HepG2 (cell line): Measurements from ENCODE around the gene DSTN. TPM values are rescaled to one million over a fixed set of nuclear protein-coding genes. Genes with fewer than 3 reads are reported as not detected.
A peak's percentile ranks its signal among the peaks of the same experiment; 100 is the strongest.

Experiments
- FOSL2 ChIP-seq: sonication (generic); formaldehyde crosslinking; IDR thresholded peaks from 2 replicates; pipeline ENCODE4 v1.4.0; 2020; ENCODE audit warnings: missing genetic modification reagents
- GTF2F1 ChIP-seq: fragments of 150-350 bp; IDR thresholded peaks from 2 replicates; pipeline ENCODE4 v1.6.1; 2014; ENCODE audit warnings: low read length
- MAFG ChIP-seq: sonication (generic); formaldehyde crosslinking; IDR thresholded peaks from 2 replicates; pipeline ENCODE4 v1.5.1; 2020; ENCODE audit warnings: mild to moderate bottlenecking, missing genetic modification reagents
- NAIF1 ChIP-seq: sonication (generic); formaldehyde crosslinking; IDR thresholded peaks from 2 replicates; pipeline ENCODE4 v1.5.0; 2020; ENCODE audit warnings: mild to moderate bottlenecking, missing genetic modification reagents, borderline replicate concordance
- SMARCC2 ChIP-seq: fragments of 450-650 bp; IDR thresholded peaks from 2 replicates; pipeline ENCODE4 v1.6.1; 2017; ENCODE audit warnings: antibody characterized with exemption, mild to moderate bottlenecking
- SNAPC2 ChIP-seq: sonication (generic); formaldehyde crosslinking; IDR thresholded peaks from 2 replicates; pipeline ENCODE4 v1.8.1; 2022; ENCODE audit warnings: mild to moderate bottlenecking, missing genetic modification reagents
- TCF7 ChIP-seq: sonication (generic); IDR thresholded peaks from 2 replicates; pipeline ENCODE4 v1.6.1; 2016; ENCODE audit warnings: antibody characterized with exemption, low read depth
- TGIF2 ChIP-seq: IDR thresholded peaks from 2 replicates; pipeline ENCODE4 v1.6.1; 2016; ENCODE audit warnings: control low read depth, missing compliant biosample characterization
- ZBTB21 ChIP-seq: sonication (generic); formaldehyde crosslinking; IDR thresholded peaks from 2 replicates; pipeline ENCODE4 v1.4.0; 2020; ENCODE audit warnings: missing genetic modification reagents
- ZNF598 ChIP-seq: sonication (generic); formaldehyde crosslinking; IDR thresholded peaks from 2 replicates; pipeline ENCODE4 v1.5.1; 2020; ENCODE audit warnings: mild to moderate bottlenecking, missing genetic modification reagents, borderline replicate concordance
- ZNF749 ChIP-seq: sonication (generic); formaldehyde crosslinking; IDR thresholded peaks from 2 replicates; pipeline ENCODE4 v1.8.0; 2022; ENCODE audit warnings: mild to moderate bottlenecking, missing genetic modification reagents, moderate library complexity, borderline replicate concordance
- ZSCAN21 ChIP-seq: sonication (generic); formaldehyde crosslinking; IDR thresholded peaks from 2 replicates; pipeline ENCODE4 v1.8.0; 2022; ENCODE audit warnings: mild to moderate bottlenecking, missing genetic modification reagents, moderate library complexity, borderline replicate concordance
- polyA plus RNA-seq, 8 experiments: library from polyadenylated mRNA; depleted of rRNA in 3 of 8; stranded (reverse) in 7 of 8; unstranded in 1 of 8; fragments of >200 nt; fragmentation: Illumina TruSeq in 4 of 8; extraction: Trizol in 4 of 8; gene quantifications; 2 replicates each; pipeline versions ENCODE4 v1.2.1 to v1.2.3, GENCODE V29; 2011 to 2016; ENCODE audit warnings: low read depth in 4 of 8, missing spikeins in 1 of 8, mixed read lengths in 1 of 8; ENCODE audit not compliant: insufficient read depth in 1 of 8
- total RNA-seq, 5 experiments: library from RNA; depleted of rRNA; stranded (reverse); fragments of >200 nt; fragmentation: Illumina TruSeq; extraction: Trizol; gene quantifications; 2 replicates each; pipeline ENCODE4 v1.2.3, GENCODE V29; 2016; ENCODE audit warnings: low read depth in 1 of 5
- TF ChIP-seq, protein P1 (sequence below): sonication (generic); formaldehyde crosslinking; IDR thresholded peaks from 2 replicates; pipeline ENCODE4 v1.4.0; 2020; ENCODE audit warnings: missing genetic modification reagents, mild to moderate bottlenecking, borderline replicate concordance
- TF ChIP-seq, protein P2 (sequence below): sonication (generic); formaldehyde crosslinking; IDR thresholded peaks from 2 replicates; pipeline ENCODE4 v1.4.0; 2020; ENCODE audit warnings: mild to moderate bottlenecking, missing genetic modification reagents
- TF ChIP-seq, protein P3 (sequence below): sonication (generic); formaldehyde crosslinking; IDR thresholded peaks from 2 replicates; pipeline ENCODE4 v1.8.1; 2023; ENCODE audit warnings: mild to moderate bottlenecking, moderate library complexity, missing genetic modification reagents

The DSTN gene
- total and polyA plus RNA-seq, 2 of the 13 experiments (the other 11 are each of a cell fraction or from before 2014, with no cell fraction given), result 27.6 to 106 TPM

DNA sequence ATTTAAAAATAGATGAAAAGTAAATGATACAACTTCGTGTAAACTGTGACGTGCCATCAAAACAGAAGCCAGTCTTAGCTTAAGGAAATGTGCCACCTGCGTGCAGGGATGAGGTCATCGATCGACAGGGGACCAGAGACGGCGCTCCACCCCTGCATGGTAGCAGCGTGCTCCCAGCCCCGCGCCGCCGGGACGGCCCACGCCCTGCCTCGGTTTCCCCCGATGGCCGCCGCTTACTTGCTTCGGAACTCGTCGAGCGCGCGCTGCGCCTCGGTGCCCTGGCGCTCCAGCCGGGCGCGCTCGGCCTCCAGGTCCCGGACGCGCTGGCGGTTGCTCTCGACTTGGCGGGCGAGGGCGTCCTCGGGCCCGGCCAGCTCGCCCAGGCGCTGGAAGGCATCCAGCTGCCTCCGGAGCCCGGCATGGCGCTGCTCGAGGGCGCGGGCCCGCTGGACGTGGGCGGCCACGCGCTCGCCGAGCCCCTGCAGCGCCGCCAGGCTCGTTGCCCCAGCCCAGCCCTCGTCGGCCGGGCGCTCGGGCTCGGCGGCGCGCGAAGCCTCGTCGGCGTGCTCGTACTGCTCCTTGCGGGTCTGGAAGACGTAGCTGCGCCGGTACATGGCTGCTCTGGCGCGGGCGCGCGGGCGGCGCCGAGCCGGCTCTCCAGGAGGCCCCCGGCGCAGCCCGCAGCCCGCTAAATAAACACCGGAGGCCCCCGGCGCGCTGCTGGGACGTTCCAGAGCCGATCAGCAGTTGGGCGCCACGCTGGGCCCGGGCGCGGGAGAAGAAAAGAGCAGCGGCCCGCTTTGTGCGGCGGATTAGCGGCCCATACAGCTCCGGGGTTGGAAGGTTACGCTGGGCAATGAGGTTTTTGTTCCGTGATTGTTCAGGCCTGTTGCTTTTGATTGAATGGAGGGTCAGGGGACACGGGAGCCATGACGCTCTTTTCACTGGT lies 38.9 kb upstream of the DSTN start, which contains the start of gene BFSP1 (continued):
- no peak for TF ChIP-seq SMARCC2
- no peak; the same call in 1 of the 2 replicates for TF ChIP-seq ZSCAN21 (CRISPR knock-in tag)
- no peak for TF ChIP-seq GTF2F1
- TF ChIP-seq, protein P1, sequence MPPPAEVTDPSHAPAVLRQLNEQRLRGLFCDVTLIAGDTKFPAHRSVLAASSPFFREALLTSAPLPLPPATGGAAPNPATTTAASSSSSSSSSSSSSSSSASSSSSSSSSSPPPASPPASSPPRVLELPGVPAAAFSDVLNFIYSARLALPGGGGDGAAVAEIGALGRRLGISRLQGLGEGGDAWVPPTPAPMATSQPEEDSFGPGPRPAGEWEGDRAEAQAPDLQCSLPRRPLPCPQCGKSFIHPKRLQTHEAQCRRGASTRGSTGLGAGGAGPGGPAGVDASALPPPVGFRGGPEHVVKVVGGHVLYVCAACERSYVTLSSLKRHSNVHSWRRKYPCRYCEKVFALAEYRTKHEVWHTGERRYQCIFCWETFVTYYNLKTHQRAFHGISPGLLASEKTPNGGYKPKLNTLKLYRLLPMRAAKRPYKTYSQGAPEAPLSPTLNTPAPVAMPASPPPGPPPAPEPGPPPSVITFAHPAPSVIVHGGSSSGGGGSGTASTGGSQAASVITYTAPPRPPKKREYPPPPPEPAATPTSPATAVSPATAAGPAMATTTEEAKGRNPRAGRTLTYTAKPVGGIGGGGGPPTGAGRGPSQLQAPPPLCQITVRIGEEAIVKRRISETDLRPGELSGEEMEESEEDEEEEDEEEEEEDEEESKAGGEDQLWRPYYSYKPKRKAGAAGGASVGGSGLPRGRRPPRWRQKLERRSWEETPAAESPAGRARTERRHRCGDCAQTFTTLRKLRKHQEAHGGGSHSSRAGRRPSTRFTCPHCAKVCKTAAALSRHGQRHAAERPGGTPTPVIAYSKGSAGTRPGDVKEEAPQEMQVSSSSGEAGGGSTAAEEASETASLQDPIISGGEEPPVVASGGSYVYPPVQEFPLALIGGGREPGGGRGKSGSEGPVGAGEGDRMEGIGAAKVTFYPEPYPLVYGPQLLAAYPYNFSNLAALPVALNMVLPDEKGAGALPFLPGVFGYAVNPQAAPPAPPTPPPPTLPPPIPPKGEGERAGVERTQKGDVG (CRISPR knock-in tag), result 0 out of 2 replicates have a peak, but pooled peaks have one; percentile 70
- no peak for TF ChIP-seq MAFG
- peak; percentile 33; the same call in 1 of the 2 replicates for TF ChIP-seq FOSL2 (CRISPR knock-in tag)
- peak; percentile 83; the same call in 1 of the 2 replicates for TF ChIP-seq SNAPC2 (CRISPR knock-in tag)
- no peak for TF ChIP-seq ZNF749 (CRISPR knock-in tag)
- TF ChIP-seq ZNF598, result 0 out of 2 replicates have a peak, but pooled peaks have one; percentile 77
- TF ChIP-seq, protein P2, sequence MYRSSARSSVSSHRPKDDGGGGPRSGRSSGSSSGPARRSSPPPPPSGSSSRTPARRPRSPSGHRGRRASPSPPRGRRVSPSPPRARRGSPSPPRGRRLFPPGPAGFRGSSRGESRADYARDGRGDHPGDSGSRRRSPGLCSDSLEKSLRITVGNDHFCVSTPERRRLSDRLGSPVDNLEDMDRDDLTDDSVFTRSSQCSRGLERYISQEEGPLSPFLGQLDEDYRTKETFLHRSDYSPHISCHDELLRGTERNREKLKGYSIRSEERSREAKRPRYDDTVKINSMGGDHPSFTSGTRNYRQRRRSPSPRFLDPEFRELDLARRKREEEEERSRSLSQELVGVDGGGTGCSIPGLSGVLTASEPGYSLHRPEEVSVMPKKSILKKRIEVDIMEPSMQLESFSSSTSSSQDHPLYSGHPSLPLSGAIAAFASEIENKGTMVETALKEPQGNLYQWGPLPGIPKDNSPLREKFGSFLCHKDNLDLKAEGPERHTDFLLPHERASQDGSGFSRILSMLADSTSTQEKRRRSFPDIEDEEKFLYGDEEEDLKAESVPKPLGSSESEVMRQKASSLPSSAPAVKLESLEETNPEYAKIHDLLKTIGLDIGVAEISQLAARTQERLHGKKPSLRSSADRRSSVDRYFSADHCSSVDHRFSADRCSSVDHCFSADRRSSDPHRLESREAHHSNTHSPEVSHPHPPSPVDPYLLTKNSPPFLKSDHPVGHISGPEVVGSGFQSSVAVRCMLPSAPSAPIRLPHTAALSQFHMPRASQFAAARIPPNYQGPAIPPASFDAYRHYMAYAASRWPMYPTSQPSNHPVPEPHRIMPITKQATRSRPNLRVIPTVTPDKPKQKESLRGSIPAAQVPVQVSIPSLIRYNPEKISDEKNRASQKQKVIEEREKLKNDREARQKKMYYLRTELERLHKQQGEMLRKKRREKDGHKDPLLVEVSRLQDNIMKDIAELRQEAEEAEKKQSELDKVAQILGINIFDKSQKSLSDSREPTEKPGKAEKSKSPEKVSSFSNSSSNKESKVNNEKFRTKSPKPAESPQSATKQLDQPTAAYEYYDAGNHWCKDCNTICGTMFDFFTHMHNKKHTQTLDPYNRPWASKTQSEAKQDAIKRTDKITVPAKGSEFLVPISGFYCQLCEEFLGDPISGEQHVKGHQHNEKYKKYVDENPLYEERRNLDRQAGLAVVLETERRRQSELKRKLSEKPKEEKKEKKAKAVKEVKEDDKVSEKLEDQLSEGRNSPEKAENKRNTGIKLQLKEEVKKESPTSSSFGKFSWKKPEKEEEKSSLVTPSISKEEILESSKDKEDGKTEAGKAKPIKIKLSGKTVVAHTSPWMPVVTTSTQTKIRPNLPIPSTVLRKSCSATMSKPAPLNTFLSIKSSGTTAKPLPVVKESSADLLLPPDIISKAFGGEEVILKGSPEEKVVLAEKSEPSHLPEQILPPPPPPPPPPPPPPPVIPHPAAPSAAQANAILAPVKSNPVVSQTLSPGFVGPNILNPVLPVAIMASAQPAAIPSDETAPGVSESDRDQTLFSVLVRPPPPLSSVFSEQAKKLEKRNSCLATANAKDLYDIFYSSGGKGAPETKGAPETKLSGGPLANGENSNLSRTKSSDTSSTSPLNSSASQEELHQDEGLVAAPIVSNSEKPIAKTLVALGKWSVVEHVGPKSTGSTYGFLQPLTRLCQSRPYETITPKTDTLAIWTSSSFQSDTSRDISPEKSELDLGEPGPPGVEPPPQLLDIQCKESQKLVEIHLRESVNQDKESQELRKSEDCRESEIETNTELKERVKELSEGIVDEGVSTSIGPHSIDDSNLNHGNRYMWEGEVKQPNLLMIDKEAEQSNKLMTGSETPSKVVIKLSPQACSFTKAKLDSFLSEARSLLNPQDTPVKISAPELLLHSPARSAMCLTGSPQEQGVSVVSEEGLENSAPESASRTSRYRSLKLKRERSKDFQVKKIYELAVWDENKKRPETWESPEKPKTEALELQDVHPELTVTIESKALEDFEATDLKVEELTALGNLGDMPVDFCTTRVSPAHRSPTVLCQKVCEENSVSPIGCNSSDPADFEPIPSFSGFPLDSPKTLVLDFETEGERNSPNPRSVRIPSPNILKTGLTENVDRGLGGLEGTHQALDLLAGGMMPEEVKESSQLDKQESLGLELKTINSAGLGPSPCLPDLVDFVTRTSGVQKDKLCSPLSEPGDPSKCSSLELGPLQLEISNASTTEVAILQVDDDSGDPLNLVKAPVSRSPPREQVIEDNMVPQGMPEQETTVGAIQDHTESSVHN (CRISPR knock-in tag), result 0 out of 2 replicates have a peak, but pooled peaks have one; percentile 17
- TF ChIP-seq TCF7, result 0 out of 2 replicates have a peak, but pooled peaks have one; percentile 5
- no peak for TF ChIP-seq NAIF1 (CRISPR knock-in tag)
- TF ChIP-seq, protein P3, sequence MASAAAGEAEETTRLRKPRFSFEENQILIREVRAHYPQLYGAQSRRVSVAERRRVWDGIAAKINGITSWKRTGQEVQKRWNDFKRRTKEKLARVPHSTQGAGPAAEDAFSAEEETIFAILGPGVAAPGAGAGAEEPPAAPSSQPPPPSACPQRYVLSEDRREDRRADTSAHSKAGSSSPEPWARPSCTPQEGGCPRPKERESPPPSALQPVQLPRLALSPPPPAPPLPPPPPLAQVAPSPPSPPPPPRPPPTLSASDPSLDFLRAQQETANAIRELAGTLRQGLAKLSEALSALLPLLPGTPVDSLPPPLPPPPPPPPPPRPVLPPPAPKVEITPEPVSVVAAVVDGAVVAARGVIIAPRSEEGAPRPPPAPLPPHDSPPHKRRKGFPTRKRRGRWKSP (CRISPR knock-in tag), result peak; percentile 98
- no peak for TF ChIP-seq TGIF2 (CRISPR knock-in tag)
- no peak for TF ChIP-seq ZBTB21 (CRISPR knock-in tag)
